GM12874 (cell line): ENCODE results near the gene TRPV4.

ENCODE experiments used
- CTCF ChIP-seq: IDR thresholded peaks from 2 replicates; pipeline ENCODE4 v1.5.1; 2011; ENCODE audit warnings: low read depth, mild to moderate bottlenecking, control low read depth, low read length, moderate library complexity; ENCODE audit not compliant: insufficient read depth

Gene TRPV4

GRCh38 chr12:109760930-109761921 is 72.0 kb downstream of the TRPV4 start:
- TF ChIP-seq CTCF = no peak

GRCh38 chr12:109760031-109760929 is 72.9 kb downstream of the TRPV4 start:
- TF ChIP-seq CTCF = no peak

GRCh38 chr12:109759595-109759994 is 73.6 kb downstream of the TRPV4 start:
- TF ChIP-seq CTCF = no peak

GRCh38 chr12:109758426-109759420 is 74.5 kb downstream of the TRPV4 start:
- TF ChIP-seq CTCF = no peak

GRCh38 chr12:109757671-109758265 is 75.4 kb downstream of the TRPV4 start:
- TF ChIP-seq CTCF = no peak

GRCh38 chr12:109756457-109756856 is 76.7 kb downstream of the TRPV4 start:
- TF ChIP-seq CTCF = no peak
